DMS114 treated with DMSO at 0.1 percent for 48 hours (cell line): ENCODE measurements around the gene WNK2.

Source experiments
- DNase-seq: peaks from one replicate; lab custom pipeline; 2025; ENCODE audit not compliant: unreplicated experiment; lab: John Stamatoyannopoulos, UW

Gene WNK2

GRCh38 chr9:93198117-93198837 is 14.3 kb downstream of the WNK2 start:
- no peak for DNase-seq

DNA sequence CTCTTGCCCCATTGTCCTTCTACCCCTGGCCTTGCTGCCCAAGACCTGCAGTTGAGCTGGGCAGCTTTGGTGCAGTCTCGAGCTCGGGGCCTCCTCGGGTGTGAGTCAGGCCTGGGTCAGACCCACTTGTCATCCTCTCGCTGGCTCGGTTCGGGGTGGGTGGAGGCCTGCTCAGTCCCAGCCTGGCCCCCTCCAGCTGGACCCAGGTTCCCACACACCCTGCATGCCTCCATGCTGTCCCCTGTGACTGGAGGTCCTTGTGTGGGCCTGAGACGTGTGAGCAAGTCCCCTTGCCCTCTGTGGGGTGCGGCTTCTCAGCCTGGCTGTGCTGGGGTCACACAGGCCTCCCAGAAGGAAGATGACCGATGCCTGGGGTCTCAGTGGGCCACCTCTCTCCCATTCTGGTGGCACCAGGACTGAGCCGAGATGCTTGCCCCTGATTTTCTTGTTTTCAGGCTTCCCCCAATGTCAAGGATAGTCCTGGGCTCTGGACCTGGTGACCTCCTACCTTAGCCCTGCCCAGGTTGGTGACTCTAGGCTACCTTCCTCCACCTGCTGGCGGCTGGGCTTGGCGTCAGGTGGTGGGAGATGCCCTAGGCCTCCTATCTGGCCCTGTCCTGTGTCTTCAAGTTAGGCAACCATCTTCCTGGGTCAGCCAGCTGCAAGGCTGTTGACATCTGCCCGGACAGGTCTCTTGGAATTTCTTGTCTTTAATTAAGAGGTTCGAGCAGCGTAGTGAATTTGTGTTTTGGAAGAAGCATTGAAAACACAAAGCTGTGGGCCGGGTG is 15.1 kb downstream of the WNK2 start:
- no peak for DNase-seq

- DNase-seq = no peak
Measured at GRCh38 chr9:93200449-93200742, 16.5 kb downstream of the WNK2 start.

DNA sequence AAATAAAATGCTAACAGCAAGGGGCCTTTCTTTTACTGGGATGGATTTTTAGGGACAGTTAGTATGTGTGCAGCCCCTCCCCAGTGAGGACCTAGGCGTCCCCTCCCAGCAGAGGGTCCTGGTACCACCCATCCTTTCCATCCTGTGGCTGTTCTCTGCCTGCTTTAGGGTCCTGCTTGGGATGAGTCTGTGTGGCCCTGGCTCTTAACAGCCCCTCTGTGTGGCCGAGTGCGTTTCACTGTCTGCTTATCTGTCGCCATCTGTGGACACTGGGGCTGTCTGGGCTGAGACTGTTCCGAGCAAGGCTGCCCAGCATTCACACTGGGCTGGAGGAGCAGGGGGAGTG is 17.0 kb downstream of the WNK2 start:
- no peak for DNase-seq

DNA sequence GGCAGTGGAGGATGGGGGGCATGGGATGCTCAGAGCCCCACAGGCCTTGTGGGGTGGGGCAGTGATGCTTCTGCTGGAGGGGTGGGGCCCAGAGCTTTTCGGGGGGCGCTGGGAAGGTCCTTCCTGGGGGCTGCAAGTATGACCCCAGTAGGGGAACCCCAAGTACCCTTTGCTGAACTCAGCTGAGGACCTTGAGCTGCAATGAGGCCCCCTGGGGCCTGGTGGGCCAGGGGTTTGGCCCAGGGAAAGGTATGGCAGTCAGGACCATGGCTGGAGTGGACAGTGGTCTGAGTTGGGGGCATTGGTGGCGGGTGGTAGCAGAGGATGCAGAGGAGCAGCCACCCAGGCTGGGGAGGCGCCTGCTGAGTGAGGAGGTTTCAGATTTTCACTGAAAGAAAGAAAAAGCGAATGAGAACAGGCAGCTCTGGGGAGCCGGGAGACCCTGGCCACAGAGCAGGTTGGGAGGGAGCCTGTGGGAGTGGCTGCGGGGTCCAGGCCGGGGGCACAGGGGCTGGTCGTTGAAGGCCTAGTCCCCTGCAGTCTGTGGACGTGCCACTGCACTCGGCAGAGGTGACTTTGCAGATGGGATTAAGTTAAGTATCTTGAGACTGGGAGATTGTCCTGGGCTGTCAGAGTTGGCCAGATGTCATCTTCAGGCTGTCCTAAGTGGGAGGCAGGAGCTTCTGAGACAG is 19.2 kb downstream of the WNK2 start:
- no peak for DNase-seq

- no peak for DNase-seq
Measured at GRCh38 chr9:93203718-93204469, 20.0 kb downstream of the WNK2 start.

DNA sequence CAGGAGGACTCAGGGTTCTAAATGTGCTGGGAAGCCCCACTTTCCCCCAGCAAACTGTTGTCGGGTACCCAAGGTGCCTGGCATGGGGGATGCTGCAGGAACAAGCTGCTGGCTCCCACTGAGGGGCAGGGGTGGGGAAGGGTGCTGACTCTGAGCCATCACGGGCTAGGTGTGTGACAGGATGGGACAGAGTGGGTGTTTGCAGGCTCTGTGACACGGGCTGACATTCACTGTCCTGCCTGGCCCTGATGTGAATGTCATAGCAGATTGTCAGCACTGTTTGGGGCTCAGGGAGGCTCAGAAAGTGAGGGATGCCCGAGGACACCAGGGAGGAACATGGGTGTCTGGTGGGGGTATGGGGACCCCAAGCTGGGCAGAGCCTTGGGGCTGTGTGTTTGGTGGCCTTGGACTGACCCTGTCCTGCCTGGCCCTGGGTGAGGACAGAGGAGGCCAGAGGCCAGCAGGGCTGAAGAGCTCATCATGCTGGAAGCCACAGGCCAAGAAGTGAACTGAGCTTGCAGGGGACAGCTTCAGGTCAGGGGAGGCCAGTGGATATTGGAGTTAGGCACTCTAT is 20.6 kb downstream of the WNK2 start:
- DNase-seq = no peak

DNA sequence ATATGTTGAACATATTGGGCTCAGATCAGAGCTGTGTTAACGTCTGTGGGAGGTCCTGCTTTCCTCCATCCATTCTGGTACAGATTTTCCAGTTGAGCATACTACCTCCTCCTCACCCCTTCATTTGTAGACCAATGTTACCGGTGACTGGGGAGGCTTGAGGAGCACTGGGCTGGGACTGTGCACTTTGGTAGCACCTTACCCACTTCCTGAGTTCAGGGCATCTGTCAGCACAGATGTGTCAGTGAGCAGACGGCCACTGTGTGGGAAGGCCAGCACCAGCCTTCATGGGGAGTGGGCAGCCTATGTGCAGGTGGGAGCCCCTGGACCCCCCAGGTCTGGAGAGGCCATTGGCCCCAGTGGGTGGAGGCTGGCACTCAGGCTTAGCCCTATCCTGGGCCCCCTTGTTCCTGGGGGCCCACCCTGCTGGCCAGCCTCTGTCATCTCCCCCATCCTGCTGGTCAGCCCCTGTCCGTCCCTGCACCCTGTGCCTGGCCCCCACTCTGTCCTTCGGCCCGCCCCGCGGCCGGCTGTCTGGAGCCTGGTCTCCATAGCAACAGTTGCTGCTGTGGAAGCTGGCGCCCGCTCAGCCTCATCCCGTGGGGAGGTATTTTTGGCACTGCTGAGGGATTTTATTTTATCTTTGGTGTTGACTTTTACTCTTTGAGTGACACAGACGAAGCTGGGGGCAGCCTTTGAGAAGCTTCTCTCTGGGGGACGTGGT is 21.3 kb downstream of the WNK2 start:
- no peak for DNase-seq

DNA sequence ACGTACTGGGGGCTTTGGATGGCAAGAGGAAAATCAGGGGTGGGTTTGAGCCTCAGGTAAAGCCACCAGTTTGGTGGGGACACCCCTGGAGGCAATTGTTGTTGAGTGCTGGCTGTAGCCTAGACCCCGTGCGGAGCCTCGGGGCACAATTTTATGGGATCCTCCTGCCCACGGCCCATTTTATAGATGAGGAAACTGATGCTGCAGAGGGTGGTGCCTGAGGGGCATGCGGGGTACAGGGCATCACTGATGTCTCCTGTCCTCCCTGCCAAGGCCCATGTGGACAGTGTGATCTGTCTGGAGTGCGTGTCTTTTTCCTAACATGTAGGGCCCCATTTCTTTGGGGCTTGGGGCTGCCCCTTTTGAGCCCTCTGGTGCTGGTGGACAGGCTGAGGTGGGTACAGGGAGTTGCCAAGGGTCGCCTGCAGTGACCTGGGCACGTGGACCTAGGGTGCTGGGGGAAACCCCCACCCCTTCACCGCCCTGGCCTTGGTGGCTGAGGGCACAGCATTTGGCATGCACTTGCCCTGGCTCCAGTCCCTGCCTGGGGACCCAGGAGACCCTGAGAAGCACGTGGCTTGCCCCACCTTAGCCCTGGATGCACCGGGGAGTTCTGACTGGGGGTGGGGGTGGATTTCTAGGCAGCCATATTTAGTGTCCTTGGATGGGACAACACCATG is 22.1 kb downstream of the WNK2 start:
- no peak for DNase-seq

DNA sequence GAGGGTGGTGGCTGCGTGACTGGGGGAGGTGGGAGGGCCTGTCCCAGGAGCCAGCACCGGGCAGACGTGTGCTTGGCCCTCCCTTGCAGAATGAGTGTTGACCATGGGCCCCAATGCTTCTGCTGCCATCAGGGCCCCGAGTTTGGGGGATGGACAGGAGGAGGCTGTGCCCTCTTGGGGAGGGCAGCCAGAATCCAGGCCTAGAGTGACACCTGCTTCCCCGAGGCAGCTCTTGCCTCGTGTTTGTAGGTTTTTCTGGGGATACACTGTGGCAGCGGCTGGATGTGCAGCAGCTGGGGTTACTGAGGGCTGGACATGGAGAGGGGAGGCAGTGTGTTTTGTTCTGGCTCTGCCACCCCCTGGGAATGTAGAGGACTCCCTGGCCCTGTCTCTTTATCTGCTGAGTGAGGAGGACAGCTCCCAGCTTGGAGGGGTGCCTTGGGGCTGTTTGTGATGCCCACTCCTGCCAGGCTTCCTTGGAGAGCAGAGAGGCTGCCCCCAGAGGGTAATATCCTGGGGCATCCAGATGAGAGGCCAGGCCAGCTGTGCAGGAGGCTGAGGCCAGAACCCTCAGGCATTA is 22.7 kb downstream of the WNK2 start:
- DNase-seq = no peak

DNA sequence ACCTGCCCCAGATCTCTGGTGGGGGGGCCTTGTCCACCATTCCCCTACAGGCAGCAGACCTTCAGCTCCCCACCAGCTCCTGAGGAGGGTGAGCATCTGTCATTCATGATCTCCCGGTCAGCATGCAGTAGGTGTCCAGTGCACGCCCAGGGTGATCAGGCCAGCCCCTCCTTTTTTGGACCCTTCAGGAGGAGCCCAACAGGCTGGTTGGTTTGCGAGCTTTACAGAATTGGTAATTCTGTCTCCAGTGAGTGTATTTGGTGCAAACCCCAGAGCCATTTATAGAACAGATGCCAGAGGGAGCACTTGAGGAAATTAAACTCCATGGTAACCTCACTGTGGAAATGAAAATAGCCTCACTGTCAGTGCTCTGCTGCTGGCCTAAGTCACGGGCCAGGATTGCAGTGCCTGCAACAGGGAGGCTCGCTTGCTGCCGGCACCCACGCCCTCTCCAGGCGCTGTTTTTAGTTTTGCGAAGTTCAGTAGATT is 23.4 kb downstream of the WNK2 start:
- DNase-seq = no peak

- no peak for DNase-seq
Measured at GRCh38 chr9:93207860-93208734, 24.2 kb downstream of the WNK2 start.

GRCh38 chr9:93209097-93209496 is 25.2 kb downstream of the WNK2 start:
- DNase-seq = no peak

GRCh38 chr9:93209576-93210323 is 25.8 kb downstream of the WNK2 start:
- no peak for DNase-seq

DNA sequence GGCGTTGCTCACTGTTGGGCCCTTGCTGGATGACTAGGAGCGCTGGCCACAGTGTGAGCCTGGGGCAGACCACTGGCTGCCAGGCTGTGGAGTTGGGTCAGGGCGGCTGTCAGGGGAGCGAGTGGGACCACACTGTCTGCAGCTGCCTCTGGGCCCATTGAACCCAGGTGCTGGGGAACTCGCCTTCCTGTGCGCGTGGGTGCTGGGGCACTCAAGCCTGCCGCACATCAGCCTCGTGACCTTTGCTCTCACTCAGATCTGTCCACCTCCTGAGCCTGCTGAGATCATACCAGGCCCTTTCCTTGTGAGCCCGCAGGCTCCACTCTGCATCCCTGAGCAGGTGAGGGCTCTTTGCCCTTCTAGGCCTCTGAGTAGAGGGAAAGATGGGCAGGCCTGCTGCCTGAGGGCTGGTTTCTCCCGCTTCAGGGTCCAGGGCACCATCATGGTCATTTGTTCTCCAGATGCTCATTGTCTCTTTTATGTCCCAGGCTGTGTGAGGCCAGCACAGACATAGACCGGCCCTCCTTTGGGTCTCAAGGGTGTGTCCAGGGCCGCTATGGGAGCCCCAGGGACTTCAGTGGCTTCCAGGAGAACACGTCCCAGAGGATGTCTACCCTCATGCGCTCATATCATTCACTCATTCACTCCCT is 26.5 kb downstream of the WNK2 start:
- no peak for DNase-seq

GRCh38 chr9:93210974-93211653 is 27.2 kb downstream of the WNK2 start:
- DNase-seq = no peak

DNA sequence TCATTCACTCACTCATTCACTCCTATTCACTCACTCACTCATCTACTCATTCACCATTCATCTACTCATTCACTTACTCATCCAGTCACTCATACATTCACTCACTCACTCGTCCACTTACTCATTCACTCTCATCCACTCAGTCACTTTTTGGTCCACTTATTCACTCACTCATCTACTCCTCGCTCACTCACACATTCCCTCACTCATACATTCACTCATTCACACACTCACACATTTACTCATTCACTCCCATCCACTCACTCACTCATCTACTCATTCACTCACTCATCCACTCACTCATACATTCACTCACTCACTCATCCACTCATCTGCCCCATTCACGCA is 27.7 kb downstream of the WNK2 start:
- no peak for DNase-seq
